ENCODE results near the gene SLC44A3. TPM values are rescaled to one million over a fixed set of nuclear protein-coding genes. Genes with fewer than 3 reads are reported as not detected.

Gene SLC44A3
- 53.8 TPM for total RNA-seq

GRCh38 chr1:94819945-94820746, at the start of gene SLC44A3:
Gene SLC44A3, plus strand, starts transcription at chr1:94820357. Its CDS starts 95 bp downstream, at chr1:94820452.
- DNase-seq (ENCODE audit: low spot score): peak; percentile 46

- DNase-seq (ENCODE audit: low spot score): no peak
These were observed 47.9 kb upstream of the SLC44A3 start for GRCh38 chr1:94772230-94772641.

- no peak for DNase-seq (ENCODE audit: low spot score)
These were observed 47.3 kb upstream of the SLC44A3 start for GRCh38 chr1:94772845-94773244.

- DNase-seq (ENCODE audit: low spot score): no peak
These were observed 46.8 kb upstream of the SLC44A3 start for GRCh38 chr1:94773296-94773809.

GRCh38 chr1:94773931-94774422, 46.2 kb upstream of the SLC44A3 start:
- DNase-seq (ENCODE audit: low spot score): no peak

GRCh38 chr1:94776474-94776873, 43.7 kb upstream of the SLC44A3 start:
- no peak for DNase-seq (ENCODE audit: low spot score)

- DNase-seq (ENCODE audit: low spot score): no peak
These were observed 42.9 kb upstream of the SLC44A3 start for GRCh38 chr1:94777281-94777680.

GRCh38 chr1:94778808-94779207, 41.3 kb upstream of the SLC44A3 start:
- no peak for DNase-seq (ENCODE audit: low spot score)

- peak; percentile 72 for DNase-seq (ENCODE audit: low spot score)
These were observed 36.6 kb upstream of the SLC44A3 start for GRCh38 chr1:94783342-94784189.

GRCh38 chr1:94784190-94784515, 36.0 kb upstream of the SLC44A3 start:
- no peak for DNase-seq (ENCODE audit: low spot score)

- DNase-seq (ENCODE audit: low spot score): no peak
These were observed 32.5 kb upstream of the SLC44A3 start for GRCh38 chr1:94787691-94788090.

GRCh38 chr1:94790246-94790645, 29.9 kb upstream of the SLC44A3 start:
- DNase-seq (ENCODE audit: low spot score): no peak

GRCh38 chr1:94790670-94791069, 29.5 kb upstream of the SLC44A3 start:
- DNase-seq (ENCODE audit: low spot score): no peak

GRCh38 chr1:94792473-94793295, 27.5 kb upstream of the SLC44A3 start:
- no peak for DNase-seq (ENCODE audit: low spot score)

GRCh38 chr1:94793296-94793656, 26.9 kb upstream of the SLC44A3 start:
- DNase-seq (ENCODE audit: low spot score): no peak

GRCh38 chr1:94795434-94795833, 24.7 kb upstream of the SLC44A3 start:
- DNase-seq (ENCODE audit: low spot score): no peak

GRCh38 chr1:94796266-94796665, 23.9 kb upstream of the SLC44A3 start:
- DNase-seq (ENCODE audit: low spot score): no peak

GRCh38 chr1:94797291-94797690, 22.9 kb upstream of the SLC44A3 start:
- DNase-seq (ENCODE audit: low spot score): no peak

- DNase-seq (ENCODE audit: low spot score): no peak
These were observed 22.1 kb upstream of the SLC44A3 start for GRCh38 chr1:94798054-94798453.

- no peak for DNase-seq (ENCODE audit: low spot score)
These were observed 21.7 kb upstream of the SLC44A3 start for GRCh38 chr1:94798462-94798861.

- no peak for DNase-seq (ENCODE audit: low spot score)
These were observed 21.0 kb upstream of the SLC44A3 start for GRCh38 chr1:94799206-94799605.

All from mucosa of gallbladder (tissue), 1 donor.